K562 treated with DMSO at 1 percent for 4 hours (cell line): ENCODE results near the gene RNF157. TPM values are rescaled to one million over a fixed set of nuclear protein-coding genes. Genes with fewer than 3 reads are reported as not detected.

Experiments used
- total RNA-seq: library from RNA; unstranded; fragments of 300-600 nt; gene quantifications from 2 replicates; pipeline ENCODE4 v1.2.3, GENCODE V29; 2022; ENCODE audit not compliant: insufficient read depth

The RNF157 gene
- 30.3 and 31.6 TPM in 2 replicates for total RNA-seq

DNA sequence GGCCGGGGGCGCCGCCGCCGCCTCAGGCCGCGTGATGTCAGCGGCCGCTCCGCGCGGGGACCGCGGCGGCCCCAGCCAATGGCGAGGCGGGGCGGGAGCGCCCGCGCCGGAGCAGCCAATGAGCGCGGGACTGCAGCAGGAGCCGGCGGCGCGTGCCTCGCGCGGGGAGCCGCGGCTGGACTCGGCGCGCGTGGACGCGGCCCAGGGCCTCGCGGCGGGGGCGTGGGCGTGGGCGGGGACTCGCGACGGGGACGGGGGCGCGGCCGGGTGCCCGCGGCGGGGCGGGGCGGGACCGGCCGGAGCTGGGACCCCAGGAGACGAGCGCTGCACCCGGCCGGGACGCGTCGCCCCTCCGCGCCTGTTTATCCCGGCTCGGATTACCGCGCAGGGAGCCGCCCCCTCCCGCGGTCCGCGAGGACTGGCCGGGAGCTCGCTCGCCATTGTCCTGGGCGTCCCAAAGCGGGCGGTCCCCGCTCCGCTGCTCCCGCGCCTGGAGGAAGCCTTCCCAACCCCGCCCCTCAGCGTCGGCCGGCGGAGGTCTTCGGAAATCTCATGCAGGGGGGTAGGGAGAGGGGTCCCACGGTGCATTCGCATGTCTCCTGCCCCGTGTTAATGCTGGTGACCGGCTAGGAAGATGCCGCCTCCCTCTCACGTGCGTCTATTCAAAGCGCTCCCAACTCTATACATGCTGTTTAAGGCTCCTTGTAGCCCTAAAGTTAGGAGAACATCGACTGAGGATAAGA lies at the start of gene RNF157:
Gene RNF157, minus strand, starts transcription at position 33 of the 743 bp plus-strand sequence. CDS start 253 bp downstream, outside the sequence.

DNA sequence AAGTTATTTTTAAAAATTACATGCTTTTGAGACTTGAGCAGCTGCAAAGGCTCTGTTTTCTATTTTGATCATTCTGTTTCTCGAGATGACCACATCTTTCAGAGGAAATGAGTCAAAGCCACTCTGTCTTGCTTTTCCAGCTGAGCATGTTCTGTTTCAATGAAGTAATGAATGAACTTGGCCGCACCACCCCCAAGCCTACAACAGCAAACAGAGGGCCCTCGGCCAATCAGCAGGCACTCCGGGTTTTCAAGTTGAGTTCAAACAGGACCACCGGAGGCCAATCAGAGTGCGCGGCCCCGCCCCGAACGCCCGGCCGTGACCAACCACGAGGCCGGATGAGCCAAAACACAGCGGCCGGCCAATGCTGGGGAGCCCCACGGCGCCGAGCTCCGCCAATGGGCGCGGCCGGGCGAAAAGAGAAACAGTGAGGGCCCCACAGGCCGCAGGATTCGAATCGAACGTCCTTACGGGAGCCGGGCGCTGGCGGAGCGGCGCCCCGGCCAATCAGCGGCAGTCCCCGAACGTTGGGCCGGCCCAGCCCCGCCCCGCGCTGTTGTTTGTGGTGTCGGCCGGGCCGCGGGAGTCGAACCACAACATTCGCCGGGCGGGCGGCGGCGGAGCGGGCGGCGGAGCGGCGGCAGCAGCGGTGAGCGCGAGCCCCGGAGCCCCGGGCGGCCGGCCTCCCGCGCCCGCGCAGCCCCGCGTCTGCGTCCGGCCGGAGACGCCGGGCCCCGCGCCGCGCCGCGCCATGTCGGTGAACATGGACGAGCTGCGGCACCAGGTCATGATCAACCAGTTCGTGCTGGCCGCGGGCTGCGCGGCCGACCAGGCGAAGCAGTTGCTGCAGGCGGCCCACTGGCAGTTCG lies 24.7 kb upstream of the RNF157 start, which contains the start of gene UBALD2:
Gene UBALD2, plus strand, starts transcription at position 594 of the 869 bp plus-strand sequence. Its CDS starts 158 bp downstream, at position 752.

DNA sequence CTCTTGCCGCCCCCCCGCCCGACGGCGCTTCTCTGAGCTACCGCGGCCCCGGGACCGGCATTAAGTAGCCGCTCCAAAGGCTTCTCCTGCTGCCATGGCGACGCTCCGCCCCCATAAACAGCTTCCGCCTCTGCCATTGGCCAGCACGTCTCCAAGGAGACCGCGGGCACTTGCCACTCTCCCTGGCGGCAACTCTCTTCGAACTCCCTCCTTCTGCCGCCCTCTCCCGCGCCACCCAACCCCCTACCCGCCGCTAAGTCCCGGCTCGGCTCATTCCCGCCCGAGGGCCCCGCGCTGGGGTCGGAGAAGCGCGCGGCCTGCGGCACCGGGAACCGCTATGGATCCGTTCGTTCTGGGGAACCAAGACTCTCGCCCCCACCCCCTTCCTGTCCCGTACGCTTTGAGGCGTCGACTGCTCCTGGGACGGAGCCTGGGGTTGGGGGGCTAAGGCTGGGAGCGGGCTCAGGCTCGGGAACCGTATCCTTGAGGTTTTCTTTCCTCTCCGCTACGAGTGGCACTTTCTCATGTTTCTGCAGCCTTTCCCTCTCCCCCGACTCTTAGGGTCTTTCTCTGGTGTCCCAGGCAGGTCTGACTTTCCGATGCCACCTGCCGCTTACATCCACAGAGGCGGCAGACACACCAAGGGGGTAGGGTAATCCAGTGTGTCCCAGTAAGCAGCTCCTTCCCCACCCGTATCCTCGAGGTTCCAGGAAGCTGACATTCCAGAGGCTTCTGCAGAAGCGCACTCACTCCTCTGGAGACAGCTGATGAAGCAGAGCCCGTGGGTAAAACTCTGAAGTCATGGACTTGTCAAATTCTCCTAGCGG lies 98.9 kb downstream of the RNF157 start, which contains the start of gene FOXJ1:
Gene FOXJ1, minus strand, starts transcription at position 34 of the 827 bp plus-strand sequence. CDS start 850 bp downstream, outside the sequence.

DNA sequence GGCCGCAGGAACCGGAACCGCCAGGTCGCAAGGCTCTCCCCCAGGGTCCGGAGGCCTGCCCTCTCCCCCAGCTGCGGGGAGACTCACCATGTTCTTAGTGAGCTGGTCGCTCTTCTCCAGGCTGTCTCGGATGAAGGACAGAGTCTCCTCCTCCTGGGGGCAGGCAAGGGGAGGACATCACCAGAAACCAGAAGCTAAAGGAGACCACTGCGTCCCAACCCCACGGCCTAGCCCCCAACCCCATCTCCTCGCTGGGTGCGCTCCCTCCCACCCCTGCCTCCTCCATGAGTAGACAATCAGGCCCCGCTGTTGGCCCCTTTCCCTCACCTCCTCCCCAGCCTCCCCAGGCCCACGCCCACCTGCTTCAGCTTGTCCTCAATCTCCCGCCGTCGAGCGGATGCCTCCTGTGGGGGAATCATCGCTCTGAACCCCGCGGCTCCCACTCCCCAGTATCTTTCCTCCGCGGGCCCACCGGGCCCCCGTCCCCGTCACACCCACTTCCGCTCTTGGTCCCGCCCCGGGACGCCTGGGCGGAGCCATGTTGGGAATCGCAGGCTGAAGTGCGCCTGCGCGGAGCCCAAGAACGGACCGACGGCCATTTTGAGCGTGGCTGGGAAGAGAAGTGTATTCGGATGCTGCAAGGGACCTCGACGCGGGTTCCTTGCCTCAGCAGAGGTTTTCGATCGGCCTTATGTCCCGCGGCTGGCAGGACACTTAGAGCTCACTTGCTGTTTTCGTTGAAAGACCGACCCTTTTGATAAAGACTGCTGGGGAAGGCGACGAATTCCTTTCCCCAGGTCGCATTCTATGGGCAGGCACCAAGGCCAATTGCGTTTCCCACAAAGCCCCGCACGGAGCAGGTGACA lies 136.8 kb downstream of the RNF157 start, which contains the start of gene EXOC7:
Gene EXOC7, minus strand, starts transcription at position 514 of the 866 bp plus-strand sequence. Its CDS starts 95 bp downstream, at position 419.

Other genes with a start within 250 kb of the RNF157 start
- 3.5 and 10.1 TPM in 2 replicates for gene CDK3, start 239.6 kb downstream of the RNF157 start, total RNA-seq
- not detected in 2 replicates for gene EVPL, start 213.2 kb downstream of the RNF157 start, total RNA-seq
- 87.4 and 92.9 TPM in 2 replicates for gene SRP68, start 168.0 kb downstream of the RNF157 start, total RNA-seq
- not detected in 2 replicates for gene GALR2, start 165.7 kb downstream of the RNF157 start, total RNA-seq
- 2.0 and 4.2 TPM in 2 replicates for gene ZACN, start 161.3 kb downstream of the RNF157 start, total RNA-seq
- 24.7 and 24.9 TPM in 2 replicates for gene EXOC7, start 136.7 kb downstream of the RNF157 start, total RNA-seq
- gene FOXJ1, start 99.2 kb downstream of the RNF157 start, total RNA-seq = 0.82 TPM in 1 of 2 replicates, not detected in the other
- 169 and 172 TPM in 2 replicates for gene UBALD2, start 24.9 kb upstream of the RNF157 start, total RNA-seq
- gene QRICH2, start 67.8 kb upstream of the RNF157 start, total RNA-seq = 7.0 and 7.9 TPM in 2 replicates
- 24.6 and 36.0 TPM in 2 replicates for gene PRPSAP1, start 113.4 kb upstream of the RNF157 start, total RNA-seq
- 25.4 and 29.2 TPM in 2 replicates for gene SPHK1, start 144.1 kb upstream of the RNF157 start, total RNA-seq
- 33.7 and 36.1 TPM in 2 replicates for gene UBE2O, start 212.7 kb upstream of the RNF157 start, total RNA-seq
- gene AANAT, start 227.1 kb upstream of the RNF157 start, total RNA-seq = not detected in 2 replicates